ENCODE data around the gene MORN1. TPM values are rescaled to one million over a fixed set of nuclear protein-coding genes. Genes with fewer than 3 reads are reported as not detected.
"Not testable (repeated sequence)": the region's sequence is repeated elsewhere in the genome, so short reads cannot be mapped to it uniquely, and the experiment has no call there.

The MORN1 gene
- total and polyA plus RNA-seq, 2 donors = 5.7 to 6.4 TPM

- Histone ChIP-seq H3K4me3 (ENCODE audit: low read length in 2 of 2) (no peak overlapping the region), H3K27me3 (ENCODE audit: control insufficient read depth in 2 of 2, insufficient read depth in 1 of 2, low read length in 1 of 2) (no peaks in the 10 kb centered on the region), H3K36me3 (ENCODE audit: control insufficient read depth in 2 of 2, insufficient read depth in 2 of 2, low read length in 1 of 2) (no peaks in the 10 kb centered on the region), H3K4me1 (ENCODE audit: control insufficient read depth in 2 of 2, insufficient read depth in 2 of 2, low read length in 2 of 2) (peaks cover 0 to 2% of the 10 kb centered on the region in 2 donors), H3K9me3 (ENCODE audit: control insufficient read depth in 2 of 2, insufficient read depth in 1 of 2, low read length in 1 of 2) (no peaks in the 10 kb centered on the region), H3K27ac (ENCODE audit: low read depth in 1 of 2, low read length in 1 of 2) (no peak overlapping the region)
- WGBS = 89% methylated on average over 33 of the region's 33 CpGs
- no peak for DNase-seq (ENCODE audit: low read depth in 6 of 9, low spot score in 9 of 9)
Observed at GRCh38 chr1:2334883-2335534, 56.3 kb downstream of the MORN1 start.

DNA sequence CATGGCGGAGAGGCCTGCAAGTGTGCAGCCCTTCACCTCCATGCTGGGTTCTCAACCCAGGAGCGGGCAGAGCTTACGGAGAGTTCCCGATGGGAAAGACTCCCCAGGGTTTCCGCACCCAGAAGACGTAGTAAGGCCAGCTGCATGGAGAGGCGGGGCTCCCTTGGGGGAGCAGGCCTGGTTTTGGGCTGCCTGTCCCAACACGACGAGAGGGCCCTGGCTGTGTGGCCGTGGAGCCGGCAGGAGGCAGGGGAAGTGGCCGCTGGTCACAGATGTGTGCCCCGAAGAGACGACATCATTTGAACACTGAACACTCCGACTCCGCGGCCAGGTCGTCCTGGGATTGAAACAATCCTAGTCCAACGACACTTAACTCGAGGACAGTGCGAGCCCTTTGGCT is 57.0 kb downstream of the MORN1 start:
- H3K4me1 ChIP-seq (ENCODE audit: control insufficient read depth in 2 of 2, insufficient read depth in 2 of 2, low read length in 2 of 2) = peaks cover 0 to 2% of the 10 kb centered on the region in 2 donors
- H3K27me3 ChIP-seq (ENCODE audit: control insufficient read depth in 2 of 2, insufficient read depth in 1 of 2, low read length in 1 of 2) = no peaks in the 10 kb centered on the region
- no peaks in the 10 kb centered on the region for H3K9me3 ChIP-seq (ENCODE audit: control insufficient read depth in 2 of 2, insufficient read depth in 1 of 2, low read length in 1 of 2)
- no peak overlapping the region for H3K27ac ChIP-seq (ENCODE audit: low read depth in 1 of 2, low read length in 1 of 2)
- WGBS = 95% methylated on average over 21 of the region's 21 CpGs
- H3K36me3 ChIP-seq (ENCODE audit: control insufficient read depth in 2 of 2, insufficient read depth in 2 of 2, low read length in 1 of 2) = no peaks in the 10 kb centered on the region
- H3K4me3 ChIP-seq (ENCODE audit: low read length in 2 of 2) = no peak overlapping the region
- DNase-seq (ENCODE audit: low read depth in 6 of 9, low spot score in 9 of 9) = no peak

- H3K27me3 ChIP-seq (ENCODE audit: control insufficient read depth in 2 of 2, insufficient read depth in 1 of 2, low read length in 1 of 2); H3K4me3 ChIP-seq (ENCODE audit: low read length in 2 of 2); H3K27ac ChIP-seq (ENCODE audit: low read depth in 1 of 2, low read length in 1 of 2); H3K36me3 ChIP-seq (ENCODE audit: control insufficient read depth in 2 of 2, insufficient read depth in 2 of 2, low read length in 1 of 2); H3K9me3 ChIP-seq (ENCODE audit: control insufficient read depth in 2 of 2, insufficient read depth in 1 of 2, low read length in 1 of 2); H3K4me1 ChIP-seq (ENCODE audit: control insufficient read depth in 2 of 2, insufficient read depth in 2 of 2, low read length in 2 of 2); DNase-seq (ENCODE audit: low read depth in 6 of 9, low spot score in 9 of 9): not testable (repeated sequence)
- 98% methylated on average over 29 of the region's 33 CpGs for WGBS
Observed at GRCh38 chr1:2331580-2331979, 59.8 kb downstream of the MORN1 start.

GRCh38 chr1:2331200-2331544 is 60.2 kb downstream of the MORN1 start:
- Histone ChIP-seq H3K4me3 (ENCODE audit: low read length in 2 of 2) (no peak overlapping the region), H3K36me3 (ENCODE audit: control insufficient read depth in 2 of 2, insufficient read depth in 2 of 2, low read length in 1 of 2) (no peaks in the 10 kb centered on the region), H3K27me3 (ENCODE audit: control insufficient read depth in 2 of 2, insufficient read depth in 1 of 2, low read length in 1 of 2) (no peaks in the 10 kb centered on the region), H3K4me1 (ENCODE audit: control insufficient read depth in 2 of 2, insufficient read depth in 2 of 2, low read length in 2 of 2) (peaks cover 0 to 2% of the 10 kb centered on the region in 2 donors), H3K27ac (ENCODE audit: low read depth in 1 of 2, low read length in 1 of 2) (no peak overlapping the region), H3K9me3 (ENCODE audit: control insufficient read depth in 2 of 2, insufficient read depth in 1 of 2, low read length in 1 of 2) (no peaks in the 10 kb centered on the region)
- no peak for DNase-seq (ENCODE audit: low read depth in 6 of 9, low spot score in 9 of 9)
- WGBS = 93% methylated on average over 11 of the region's 11 CpGs

GRCh38 chr1:2330519-2331199 is 60.7 kb downstream of the MORN1 start:
- WGBS = 90% methylated on average over 31 of the region's 31 CpGs
- DNase-seq (ENCODE audit: low read depth in 6 of 9, low spot score in 9 of 9) = no peak
- Histone ChIP-seq H3K4me1 (ENCODE audit: control insufficient read depth in 2 of 2, insufficient read depth in 2 of 2, low read length in 2 of 2) (peaks cover 0 to 2% of the 10 kb centered on the region in 2 donors), H3K9me3 (ENCODE audit: control insufficient read depth in 2 of 2, insufficient read depth in 1 of 2, low read length in 1 of 2) (no peaks in the 10 kb centered on the region), H3K27me3 (ENCODE audit: control insufficient read depth in 2 of 2, insufficient read depth in 1 of 2, low read length in 1 of 2) (no peaks in the 10 kb centered on the region), H3K36me3 (ENCODE audit: control insufficient read depth in 2 of 2, insufficient read depth in 2 of 2, low read length in 1 of 2) (no peaks in the 10 kb centered on the region), H3K4me3 (ENCODE audit: low read length in 2 of 2) (no peak overlapping the region), H3K27ac (ENCODE audit: low read depth in 1 of 2, low read length in 1 of 2) (no peak overlapping the region)

DNA sequence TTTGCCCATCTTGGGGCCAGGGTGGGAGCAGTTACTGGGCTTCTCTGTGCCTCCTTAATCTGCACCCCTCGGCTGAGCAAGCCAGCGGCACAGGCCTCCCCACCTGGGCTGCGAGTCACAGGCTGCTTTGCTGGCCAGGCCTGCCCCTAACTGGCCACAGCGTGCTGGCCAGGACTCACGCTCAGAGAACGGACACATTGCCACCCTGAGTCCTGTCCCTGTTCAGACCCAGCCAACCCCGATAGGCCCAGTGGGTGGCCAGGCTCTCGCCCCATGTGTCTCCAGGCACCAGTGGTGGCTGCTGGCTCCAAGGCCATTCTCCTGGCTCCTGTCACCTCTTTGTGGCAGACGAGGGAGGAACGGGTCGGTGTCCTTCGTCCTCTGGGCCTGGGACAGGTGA is 61.3 kb downstream of the MORN1 start:
- no peak overlapping the region for H3K4me3 ChIP-seq (ENCODE audit: low read length in 2 of 2)
- no peaks in the 10 kb centered on the region for H3K36me3 ChIP-seq (ENCODE audit: control insufficient read depth in 2 of 2, insufficient read depth in 2 of 2, low read length in 1 of 2)
- WGBS = 98% methylated on average over 12 of the region's 12 CpGs
- H3K9me3 ChIP-seq (ENCODE audit: control insufficient read depth in 2 of 2, insufficient read depth in 1 of 2, low read length in 1 of 2) = peaks cover 0 to 5% of the 10 kb centered on the region in 2 donors
- peaks cover 0 to 2% of the 10 kb centered on the region in 2 donors for H3K4me1 ChIP-seq (ENCODE audit: control insufficient read depth in 2 of 2, insufficient read depth in 2 of 2, low read length in 2 of 2)
- no peaks in the 10 kb centered on the region for H3K27me3 ChIP-seq (ENCODE audit: control insufficient read depth in 2 of 2, insufficient read depth in 1 of 2, low read length in 1 of 2)
- DNase-seq (ENCODE audit: low read depth in 6 of 9, low spot score in 9 of 9) = no peak
- no peak overlapping the region for H3K27ac ChIP-seq (ENCODE audit: low read depth in 1 of 2, low read length in 1 of 2)

- Histone ChIP-seq H3K27me3 (ENCODE audit: control insufficient read depth in 2 of 2, insufficient read depth in 1 of 2, low read length in 1 of 2) (no peaks in the 10 kb centered on the region), H3K36me3 (ENCODE audit: control insufficient read depth in 2 of 2, insufficient read depth in 2 of 2, low read length in 1 of 2) (no peaks in the 10 kb centered on the region), H3K4me1 (ENCODE audit: control insufficient read depth in 2 of 2, insufficient read depth in 2 of 2, low read length in 2 of 2) (peaks cover 0 to 2% of the 10 kb centered on the region in 2 donors), H3K4me3 (ENCODE audit: low read length in 2 of 2) (no peak overlapping the region), H3K27ac (ENCODE audit: low read depth in 1 of 2, low read length in 1 of 2) (no peak overlapping the region), H3K9me3 (ENCODE audit: control insufficient read depth in 2 of 2, insufficient read depth in 1 of 2, low read length in 1 of 2) (peaks cover 0 to 15% of the 10 kb centered on the region in 2 donors)
- DNase-seq (ENCODE audit: low read depth in 6 of 9, low spot score in 9 of 9) = no peak
- 95% methylated on average over 24 of the region's 24 CpGs for WGBS
Observed at GRCh38 chr1:2328676-2329455, 62.5 kb downstream of the MORN1 start.

DNA sequence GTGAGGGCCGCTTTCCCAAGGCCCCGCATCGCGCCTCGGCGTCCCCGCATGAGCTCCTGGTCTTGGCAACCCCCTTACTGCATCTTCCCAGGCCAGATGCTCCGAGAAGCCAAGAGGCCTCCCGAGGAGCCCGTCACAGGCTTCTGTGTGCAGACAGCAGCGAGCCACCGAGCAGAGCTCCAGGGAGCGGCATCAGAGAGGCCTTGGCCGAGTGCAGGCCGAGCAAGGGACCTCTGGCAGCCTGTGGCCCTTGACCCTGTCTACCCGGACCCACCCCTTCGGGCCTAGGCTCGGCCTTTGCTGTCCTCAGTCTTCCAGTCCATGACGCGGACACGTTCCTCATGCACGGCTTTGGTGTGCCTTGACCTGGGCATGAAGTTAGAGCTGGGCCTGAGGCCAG is 63.5 kb downstream of the MORN1 start:
- peaks cover 0 to 2% of the 10 kb centered on the region in 2 donors for H3K4me1 ChIP-seq (ENCODE audit: control insufficient read depth in 2 of 2, insufficient read depth in 2 of 2, low read length in 2 of 2)
- H3K27me3 ChIP-seq (ENCODE audit: control insufficient read depth in 2 of 2, insufficient read depth in 1 of 2, low read length in 1 of 2) = peaks cover 0 to 6% of the 10 kb centered on the region in 2 donors
- WGBS = 96% methylated on average over 22 of the region's 22 CpGs
- no peak for DNase-seq (ENCODE audit: low read depth in 6 of 9, low spot score in 9 of 9)
- no peak overlapping the region for H3K4me3 ChIP-seq (ENCODE audit: low read length in 2 of 2)
- H3K36me3 ChIP-seq (ENCODE audit: control insufficient read depth in 2 of 2, insufficient read depth in 2 of 2, low read length in 1 of 2) = no peaks in the 10 kb centered on the region
- peaks cover 0 to 15% of the 10 kb centered on the region in 2 donors for H3K9me3 ChIP-seq (ENCODE audit: control insufficient read depth in 2 of 2, insufficient read depth in 1 of 2, low read length in 1 of 2)
- H3K27ac ChIP-seq (ENCODE audit: low read depth in 1 of 2, low read length in 1 of 2) = no peak overlapping the region

DNA sequence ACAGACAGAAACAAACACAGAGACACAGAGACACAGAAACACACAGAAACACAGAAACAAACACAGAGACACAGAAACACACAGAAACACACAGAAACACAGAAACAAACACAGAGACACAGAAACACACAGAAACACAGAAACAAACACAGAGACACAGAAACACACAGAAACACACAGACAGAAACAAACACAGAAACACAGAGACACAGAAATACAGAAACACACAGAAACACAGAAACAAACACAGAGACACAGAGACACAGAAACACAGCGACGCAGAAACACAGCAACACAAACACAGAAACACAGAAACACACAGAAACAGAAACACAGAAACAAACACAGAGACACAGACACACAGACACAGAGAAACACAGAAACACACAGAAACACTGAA is 64.2 kb downstream of the MORN1 start:
- WGBS = 95% methylated on average over 2 of the region's 2 CpGs
- H3K4me3 ChIP-seq (ENCODE audit: low read length in 2 of 2); H3K27ac ChIP-seq (ENCODE audit: low read depth in 1 of 2, low read length in 1 of 2); H3K36me3 ChIP-seq (ENCODE audit: control insufficient read depth in 2 of 2, insufficient read depth in 2 of 2, low read length in 1 of 2); DNase-seq (ENCODE audit: low read depth in 6 of 9, low spot score in 9 of 9); H3K4me1 ChIP-seq (ENCODE audit: control insufficient read depth in 2 of 2, insufficient read depth in 2 of 2, low read length in 2 of 2): not testable (repeated sequence)
- Histone ChIP-seq H3K27me3 (ENCODE audit: control insufficient read depth in 2 of 2, insufficient read depth in 1 of 2, low read length in 1 of 2) (peaks cover 0 to 13% of the 10 kb centered on the region in 2 donors), H3K9me3 (ENCODE audit: control insufficient read depth in 2 of 2, insufficient read depth in 1 of 2, low read length in 1 of 2) (peaks cover 0 to 15% of the 10 kb centered on the region in 2 donors)
